HFFc6 (cell line): ENCODE results near the gene DCTD. TPM values are rescaled to one million over a fixed set of nuclear protein-coding genes. Genes with fewer than 3 reads are reported as not detected.
A peak's percentile ranks its signal among the peaks of the same experiment; 100 is the strongest.

ENCODE experiments used
- DNase-seq: peaks from one replicate; pipeline ENCODE4 v3.0.0-alpha.2; 2018
- H3K27ac Mint-ChIP-seq: 2 replicates; pipeline ENCODE4 v1.8.0; 2020; ENCODE audit warnings: mild to moderate bottlenecking, mixed read lengths
- H3K27me3 Mint-ChIP-seq: 2 replicates; pipeline ENCODE4 v1.8.0; 2021; ENCODE audit warnings: mild to moderate bottlenecking, moderate library complexity, mixed read lengths; ENCODE audit not compliant: insufficient read depth
- H3K36me3 Mint-ChIP-seq: 2 replicates; pipeline ENCODE4 v1.8.0; 2021; ENCODE audit warnings: low read depth, mixed read lengths
- H3K4me1 Mint-ChIP-seq: 2 replicates; pipeline ENCODE4 v1.8.0; 2020; ENCODE audit warnings: low read depth, mixed read lengths
- H3K4me3 Mint-ChIP-seq: 2 replicates; pipeline ENCODE4 v1.8.0; 2020; ENCODE audit warnings: mild to moderate bottlenecking, moderate library complexity, mixed read lengths
- H3K9me3 Mint-ChIP-seq: 2 replicates; pipeline ENCODE4 v1.8.0; 2020; ENCODE audit warnings: mild to moderate bottlenecking, mixed read lengths
- total RNA-seq, 6 experiments: library from RNA; stranded (reverse); fragmentation: NEBNext Ultra II Directional; extraction: Animal tissue kit (Norgen Biotek cat#: 25700); gene quantifications; 2 replicates in 1 of 6; 3 replicates in 5 of 6; pipeline ENCODE4 v1.2.3, GENCODE V29; 2021
- TF ChIP-seq, protein P1 (sequence below): fragments of 200-600 bp; sonication (generic); IDR thresholded peaks from 2 replicates; pipeline ENCODE4 v1.5.0; 2021; ENCODE audit warnings: antibody characterized with exemption, mild to moderate bottlenecking

Gene DCTD
- total RNA-seq, 6 experiments from 2014 or later, result 160 to 197 (median 171) TPM

DNA sequence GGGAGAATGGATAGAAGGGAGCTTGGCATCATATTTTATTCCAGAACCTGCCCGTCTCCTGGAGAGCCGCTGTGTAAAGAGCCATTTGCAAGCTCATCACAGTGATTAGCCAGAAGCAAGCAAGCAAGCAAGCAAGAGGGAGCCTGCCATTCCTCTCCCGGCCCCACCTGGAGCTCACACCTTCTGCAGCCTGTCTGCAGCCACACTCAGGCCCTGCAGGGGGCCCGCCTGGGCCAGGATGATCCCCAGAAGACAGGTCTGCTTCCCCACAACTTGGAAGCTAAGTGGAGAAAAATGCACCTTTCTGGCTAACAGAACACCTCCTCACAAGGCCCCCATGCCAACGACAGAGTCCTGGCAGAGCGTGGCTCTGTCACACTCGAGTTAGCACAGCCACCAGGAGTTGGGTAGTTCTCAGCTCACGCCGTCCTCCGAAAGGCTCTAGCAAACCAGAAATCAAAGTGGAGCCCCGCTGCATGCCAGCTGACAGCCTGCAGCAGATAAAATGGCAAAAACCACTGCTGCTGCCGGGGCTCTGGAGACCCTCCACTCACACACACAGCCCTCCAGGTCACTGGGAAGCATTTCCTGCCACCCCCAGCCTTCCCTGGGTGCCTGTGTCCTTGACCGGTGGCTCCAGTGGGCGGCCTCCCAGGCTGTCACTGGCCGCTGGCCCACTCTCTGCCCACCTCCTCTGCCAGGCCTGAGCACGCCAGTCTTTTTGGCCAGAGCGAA, 54.9 kb downstream of the DCTD start:
- H3K4me3 Mint-ChIP-seq, result no peak overlapping the region
- H3K9me3 Mint-ChIP-seq, result no peaks in the 10 kb centered on the region
- TF ChIP-seq, protein P1, sequence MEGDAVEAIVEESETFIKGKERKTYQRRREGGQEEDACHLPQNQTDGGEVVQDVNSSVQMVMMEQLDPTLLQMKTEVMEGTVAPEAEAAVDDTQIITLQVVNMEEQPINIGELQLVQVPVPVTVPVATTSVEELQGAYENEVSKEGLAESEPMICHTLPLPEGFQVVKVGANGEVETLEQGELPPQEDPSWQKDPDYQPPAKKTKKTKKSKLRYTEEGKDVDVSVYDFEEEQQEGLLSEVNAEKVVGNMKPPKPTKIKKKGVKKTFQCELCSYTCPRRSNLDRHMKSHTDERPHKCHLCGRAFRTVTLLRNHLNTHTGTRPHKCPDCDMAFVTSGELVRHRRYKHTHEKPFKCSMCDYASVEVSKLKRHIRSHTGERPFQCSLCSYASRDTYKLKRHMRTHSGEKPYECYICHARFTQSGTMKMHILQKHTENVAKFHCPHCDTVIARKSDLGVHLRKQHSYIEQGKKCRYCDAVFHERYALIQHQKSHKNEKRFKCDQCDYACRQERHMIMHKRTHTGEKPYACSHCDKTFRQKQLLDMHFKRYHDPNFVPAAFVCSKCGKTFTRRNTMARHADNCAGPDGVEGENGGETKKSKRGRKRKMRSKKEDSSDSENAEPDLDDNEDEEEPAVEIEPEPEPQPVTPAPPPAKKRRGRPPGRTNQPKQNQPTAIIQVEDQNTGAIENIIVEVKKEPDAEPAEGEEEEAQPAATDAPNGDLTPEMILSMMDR, result peak; percentile 20; the same call in 1 of the 2 replicates
- DNase-seq, result no peak
- H3K27ac Mint-ChIP-seq, result no peak overlapping the region
- peaks cover 8% of the 10 kb centered on the region for H3K27me3 Mint-ChIP-seq
- H3K36me3 Mint-ChIP-seq, result no peaks in the 10 kb centered on the region
- H3K4me1 Mint-ChIP-seq, result peaks cover 10% of the 10 kb centered on the region

GRCh38 chr4:182861346-182861745, 55.8 kb downstream of the DCTD start:
- Mint-ChIP-seq H3K9me3 (no peaks in the 10 kb centered on the region), H3K27me3 (peaks cover 12% of the 10 kb centered on the region), H3K27ac (no peak overlapping the region), H3K36me3 (no peaks in the 10 kb centered on the region), H3K4me3 (no peak overlapping the region), H3K4me1 (peaks cover 10% of the 10 kb centered on the region)
- TF ChIP-seq, protein P1, result no peak
- DNase-seq, result no peak

DNA sequence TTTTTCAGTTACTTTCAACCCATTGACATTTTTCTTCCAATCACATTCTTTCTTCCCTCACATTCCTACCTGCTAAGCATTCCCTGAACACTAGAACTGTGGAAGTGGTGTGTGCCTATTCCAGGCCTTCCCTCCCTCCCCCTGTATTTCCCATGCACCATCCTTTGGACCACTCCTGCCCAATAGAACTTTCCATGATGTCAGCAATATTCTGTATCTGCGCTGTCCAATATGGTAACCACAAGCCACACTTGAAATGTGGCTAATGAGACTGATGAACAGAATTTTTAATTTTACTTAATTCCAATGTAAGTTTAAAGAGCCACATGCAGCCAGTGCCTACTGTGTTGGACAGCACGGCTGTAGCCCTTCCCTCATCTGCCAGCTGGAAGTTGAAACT, 57.5 kb downstream of the DCTD start:
- no peak for DNase-seq
- Mint-ChIP-seq H3K27me3 (peaks cover 21% of the 10 kb centered on the region), H3K36me3 (no peaks in the 10 kb centered on the region), H3K27ac (no peak overlapping the region), H3K4me1 (peaks cover 2% of the 10 kb centered on the region), H3K9me3 (no peaks in the 10 kb centered on the region), H3K4me3 (no peak overlapping the region)
- TF ChIP-seq, protein P1, result no peak

GRCh38 chr4:182858711-182859110, 58.5 kb downstream of the DCTD start:
- Mint-ChIP-seq H3K4me3 (no peak overlapping the region), H3K27ac (no peak overlapping the region), H3K27me3 (peaks cover 24% of the 10 kb centered on the region), H3K36me3 (no peaks in the 10 kb centered on the region), H3K4me1 (no peaks in the 10 kb centered on the region), H3K9me3 (no peaks in the 10 kb centered on the region; the same call in 1 of the 2 replicates)
- no peak for DNase-seq
- TF ChIP-seq, protein P1, result no peak

- Mint-ChIP-seq H3K4me3 (no peak overlapping the region), H3K36me3 (0 out of 2 replicates have a peak, but pooled peaks cover 4% of the 10 kb centered on the region), H3K9me3 (peaks cover 13% of the 10 kb centered on the region), H3K4me1 (no peaks in the 10 kb centered on the region), H3K27me3 (peaks cover 26% of the 10 kb centered on the region), H3K27ac (no peak overlapping the region)
- no peak for DNase-seq
- TF ChIP-seq, protein P1, result no peak
Observed at GRCh38 chr4:182856862-182857261, 60.3 kb downstream of the DCTD start.
